MM.1S (cell line): ENCODE data around the gene ZNF615.
"Not testable (repeated sequence)": the region's sequence is repeated elsewhere in the genome, so short reads cannot be mapped to it uniquely, and the experiment has no call there.

Experiments used
- DNase-seq: peaks from one replicate; pipeline ENCODE4 v3.0.0-alpha.2; 2015
- H2AFZ ChIP-seq: fragments of 300-600 bp; sonication (generic); 2 replicates; pipeline ENCODE4 v1.6.0; 2016; ENCODE audit warnings: antibody characterized with exemption, low read length
- H3F3A ChIP-seq: fragments of 300-600 bp; sonication (generic); 2 replicates; pipeline ENCODE4 v1.6.1; 2016; ENCODE audit warnings: mild to moderate bottlenecking, antibody characterized with exemption, low read length, moderate library complexity, mixed read lengths; ENCODE audit not compliant: insufficient read depth
- H3K27ac ChIP-seq: fragments of 300-600 bp; sonication (generic); 2 replicates; pipeline ENCODE4 v1.5.1; 2016; ENCODE audit warnings: mild to moderate bottlenecking, low read length
- H3K27me3 ChIP-seq: fragments of 300-600 bp; sonication (generic); replicated peaks from 2 replicates; pipeline ENCODE4 v1.6.0; 2016; ENCODE audit warnings: low read length; ENCODE audit not compliant: insufficient read depth
- H3K36me3 ChIP-seq: fragments of 300-600 bp; sonication (generic); replicated peaks from 2 replicates; pipeline ENCODE4 v1.6.1; 2016; ENCODE audit warnings: mild to moderate bottlenecking, low read length, mixed read lengths; ENCODE audit not compliant: insufficient read depth
- H3K4me1 ChIP-seq: fragments of 300-600 bp; sonication (generic); 2 replicates; pipeline ENCODE4 v1.6.1; 2016; ENCODE audit warnings: low read length, mixed read lengths
- H3K4me2 ChIP-seq: fragments of 300-600 bp; sonication (generic); 2 replicates; pipeline ENCODE4 v1.6.0; 2016; ENCODE audit warnings: low read depth, low read length
- H3K4me3 ChIP-seq: fragments of 300-600 bp; sonication (generic); 2 replicates; pipeline ENCODE4 v1.5.1; 2016; ENCODE audit warnings: low read length, mixed read lengths
- H3K79me2 ChIP-seq: fragments of 300-600 bp; sonication (generic); 2 replicates; pipeline ENCODE4 v1.6.1; 2016; ENCODE audit warnings: mixed run types, low read length, mixed read lengths
- H3K9ac ChIP-seq: fragments of 300-600 bp; sonication (generic); 2 replicates; pipeline ENCODE4 v1.6.1; 2016; ENCODE audit warnings: low read length, mixed read lengths
- H3K9me2 ChIP-seq: fragments of 300-600 bp; sonication (generic); replicated peaks from 2 replicates; pipeline ENCODE4 v1.6.1; 2016; ENCODE audit warnings: mild to moderate bottlenecking, low read length, mixed read lengths; ENCODE audit not compliant: insufficient read depth
- H3K9me3 ChIP-seq: fragments of 300-600 bp; sonication (generic); replicated peaks from 2 replicates; pipeline ENCODE4 v1.6.1; 2016; ENCODE audit warnings: mild to moderate bottlenecking, low read length, mixed read lengths; ENCODE audit not compliant: insufficient read depth
- H4K20me1 ChIP-seq: fragments of 300-600 bp; sonication (generic); 2 replicates; pipeline ENCODE4 v1.6.1; 2016; ENCODE audit warnings: mild to moderate bottlenecking, low read length, moderate library complexity, mixed read lengths; ENCODE audit not compliant: insufficient read depth
- EZH2 ChIP-seq: fragments of 300-600 bp; sonication (generic); optimal IDR thresholded peaks from 2 replicates; pipeline ENCODE3; 2017; ENCODE audit warnings: low read depth, mild to moderate bottlenecking, antibody characterized with exemption, low read length, mixed read lengths
- EZH2phosphoT487 ChIP-seq: fragments of 300-600 bp; sonication (generic); IDR thresholded peaks from 2 replicates; pipeline ENCODE4 v1.6.1; 2018; ENCODE audit warnings: antibody characterized with exemption, low read length
- TF ChIP-seq, protein P1 (sequence below): fragments of 300-600 bp; sonication (generic); IDR thresholded peaks from 2 replicates; pipeline ENCODE4 v1.5.1; 2016; ENCODE audit warnings: antibody characterized with exemption, low read length, mixed read lengths

Gene ZNF615

DNA sequence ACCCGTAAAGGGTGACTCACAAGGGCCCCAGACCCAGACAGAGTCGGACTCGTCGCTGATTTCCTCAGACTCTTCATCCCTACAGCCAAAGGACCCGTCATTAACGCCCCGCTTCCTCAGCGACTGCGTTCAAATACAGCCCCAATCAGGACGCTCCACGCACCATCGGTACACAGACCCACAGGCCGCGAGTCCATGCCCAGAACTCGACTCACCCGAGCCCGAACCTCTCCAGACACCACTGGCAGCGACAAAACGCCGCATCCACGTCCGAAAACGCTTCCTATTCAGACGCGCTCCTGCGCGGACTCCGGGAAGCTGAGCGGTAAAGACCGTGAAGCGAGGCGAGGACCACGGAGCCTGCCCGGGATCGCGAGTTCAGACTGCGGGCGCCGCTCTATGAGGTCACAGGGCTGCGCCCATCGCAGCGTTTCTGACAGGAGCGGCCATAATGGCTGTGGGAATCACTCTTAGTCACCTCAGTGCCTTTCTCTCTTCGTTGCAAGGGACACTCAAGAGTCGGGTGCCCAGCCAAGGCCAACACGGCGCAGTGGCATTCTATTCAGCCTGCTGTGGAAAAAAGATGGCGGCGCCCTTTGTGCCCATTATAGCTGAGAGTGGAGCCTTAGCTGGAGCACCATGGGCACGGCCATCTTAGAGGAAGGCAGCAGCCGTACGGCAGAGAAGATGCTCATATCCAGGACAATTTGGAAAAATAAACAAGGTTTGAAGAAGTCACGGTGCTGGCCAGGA, 20.2 kb upstream of the ZNF615 start, which contains the start of gene ZNF614:
Gene ZNF614 (minus strand): TSS at position 353 of the 753 bp plus-strand sequence. CDS start 2,634 bp downstream, outside the sequence.
- no peaks in the 10 kb centered on the region for H3F3A ChIP-seq
- H3K27me3 ChIP-seq = no peaks in the 10 kb centered on the region
- peak; percentile 82 for DNase-seq
- H3K9me2 ChIP-seq = no peaks in the 10 kb centered on the region
- no peaks in the 10 kb centered on the region for H3K36me3 ChIP-seq
- TF ChIP-seq, protein P1, sequence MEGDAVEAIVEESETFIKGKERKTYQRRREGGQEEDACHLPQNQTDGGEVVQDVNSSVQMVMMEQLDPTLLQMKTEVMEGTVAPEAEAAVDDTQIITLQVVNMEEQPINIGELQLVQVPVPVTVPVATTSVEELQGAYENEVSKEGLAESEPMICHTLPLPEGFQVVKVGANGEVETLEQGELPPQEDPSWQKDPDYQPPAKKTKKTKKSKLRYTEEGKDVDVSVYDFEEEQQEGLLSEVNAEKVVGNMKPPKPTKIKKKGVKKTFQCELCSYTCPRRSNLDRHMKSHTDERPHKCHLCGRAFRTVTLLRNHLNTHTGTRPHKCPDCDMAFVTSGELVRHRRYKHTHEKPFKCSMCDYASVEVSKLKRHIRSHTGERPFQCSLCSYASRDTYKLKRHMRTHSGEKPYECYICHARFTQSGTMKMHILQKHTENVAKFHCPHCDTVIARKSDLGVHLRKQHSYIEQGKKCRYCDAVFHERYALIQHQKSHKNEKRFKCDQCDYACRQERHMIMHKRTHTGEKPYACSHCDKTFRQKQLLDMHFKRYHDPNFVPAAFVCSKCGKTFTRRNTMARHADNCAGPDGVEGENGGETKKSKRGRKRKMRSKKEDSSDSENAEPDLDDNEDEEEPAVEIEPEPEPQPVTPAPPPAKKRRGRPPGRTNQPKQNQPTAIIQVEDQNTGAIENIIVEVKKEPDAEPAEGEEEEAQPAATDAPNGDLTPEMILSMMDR = no peak
- TF ChIP-seq EZH2phosphoT487 (no peak), EZH2 (no peak)
- H3K9me3 ChIP-seq = no peaks in the 10 kb centered on the region
- peak within 1 kb of the TSS; percentile 58 for H3K9ac ChIP-seq
- peak within 1 kb of the TSS; percentile 70 for H3K4me3 ChIP-seq
- H3K79me2 ChIP-seq = no peaks in the 10 kb centered on the region
- no peaks in the 10 kb centered on the region for H3K4me1 ChIP-seq
- peak within 1 kb of the TSS; percentile 50; the same call in 1 of the 2 replicates for H3K27ac ChIP-seq
- H3K4me2 ChIP-seq = peak within 1 kb of the TSS; percentile 61; the same call in 1 of the 2 replicates
- H2AFZ ChIP-seq = peak within 1 kb of the TSS; percentile 79
- H4K20me1 ChIP-seq = no peaks in the 10 kb centered on the region

GRCh38 chr19:52026255-52026990, 18.4 kb upstream of the ZNF615 start:
- H3K4me3 ChIP-seq, H4K20me1 ChIP-seq, H3K9me2 ChIP-seq, H3K79me2 ChIP-seq, H2AFZ ChIP-seq, H3K4me2 ChIP-seq, H3K27me3 ChIP-seq, H3K9ac ChIP-seq, H3K36me3 ChIP-seq, H3K9me3 ChIP-seq, H3K4me1 ChIP-seq, H3K27ac ChIP-seq, H3F3A ChIP-seq, DNase-seq: not testable (repeated sequence)

DNA sequence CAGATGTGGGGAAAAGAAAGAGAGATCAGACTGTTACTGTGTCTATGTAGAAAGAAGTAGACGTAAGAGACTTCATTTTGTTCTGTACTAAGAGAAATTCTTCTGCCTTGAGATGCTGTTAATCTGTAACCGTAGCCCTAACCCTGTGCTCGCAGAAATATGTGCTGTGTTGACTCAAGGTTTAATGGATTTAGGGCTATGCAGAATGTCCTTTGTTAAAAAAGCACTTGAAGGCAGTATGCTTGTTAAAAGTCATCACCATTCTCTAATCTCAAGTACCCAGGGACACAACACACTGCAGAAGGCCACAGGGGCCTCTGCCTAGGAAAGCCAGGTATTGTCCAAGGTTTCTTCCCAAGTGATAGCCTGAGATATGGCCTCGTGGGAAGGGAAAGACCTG, 16.5 kb upstream of the ZNF615 start:
- H4K20me1 ChIP-seq, H3K4me3 ChIP-seq, H3K79me2 ChIP-seq, H3K9me2 ChIP-seq, H3F3A ChIP-seq, H3K9me3 ChIP-seq, H3K27ac ChIP-seq, H3K36me3 ChIP-seq, DNase-seq, H3K27me3 ChIP-seq, H3K4me2 ChIP-seq, H2AFZ ChIP-seq, H3K4me1 ChIP-seq, H3K9ac ChIP-seq: not testable (repeated sequence)

DNA sequence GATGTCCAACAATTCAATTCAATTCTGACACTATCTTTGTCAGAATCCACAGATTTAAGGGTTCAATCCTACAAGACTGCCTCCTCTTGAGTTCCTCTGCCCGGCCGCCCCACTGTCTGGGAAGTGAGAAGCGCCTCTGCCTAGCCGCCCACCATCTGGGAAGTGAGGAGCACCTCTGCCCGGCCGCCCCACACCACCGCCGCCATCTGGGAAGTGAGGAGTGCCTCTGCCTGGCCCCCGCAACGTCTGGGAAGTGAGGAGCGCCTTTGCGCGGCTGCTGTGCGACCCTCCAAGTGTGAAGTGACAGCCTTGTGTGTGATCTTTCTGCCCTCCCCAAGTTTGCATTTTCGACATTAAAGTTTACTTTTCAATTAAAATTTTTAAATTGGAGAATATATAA, 14.2 kb upstream of the ZNF615 start:
- no peaks in the 10 kb centered on the region for H3K9me2 ChIP-seq
- H3F3A ChIP-seq = no peaks in the 10 kb centered on the region
- no peaks in the 10 kb centered on the region for H3K9me3 ChIP-seq
- H3K4me2 ChIP-seq = no peak overlapping the region
- DNase-seq = no peak
- H2AFZ ChIP-seq = no peak overlapping the region
- H3K36me3 ChIP-seq = peaks cover 4% of the 10 kb centered on the region; the same call in 1 of the 2 replicates
- no peaks in the 10 kb centered on the region for H3K79me2 ChIP-seq
- TF ChIP-seq EZH2 (no peak), EZH2phosphoT487 (no peak)
- TF ChIP-seq, protein P1 = no peak
- no peaks in the 10 kb centered on the region for H4K20me1 ChIP-seq
- H3K9ac ChIP-seq = no peak overlapping the region
- H3K4me1 ChIP-seq = no peaks in the 10 kb centered on the region
- H3K4me3 ChIP-seq = no peak overlapping the region
- no peak overlapping the region for H3K27ac ChIP-seq
- no peaks in the 10 kb centered on the region for H3K27me3 ChIP-seq
